OCI-LY1 (cell line): ENCODE results near the gene P4HB.

Experiments
- CTCF ChIP-seq: fragments of 200-600 bp; sonication (generic), shearing (Covaris generic); IDR thresholded peaks from 2 replicates; pipeline ENCODE4 v1.5.1; 2017; ENCODE audit warnings: mild to moderate bottlenecking, antibody characterized with exemption, low read length, moderate library complexity, mixed read lengths
- EZH2 ChIP-seq: fragments of 200-600 bp; sonication (generic), shearing (Covaris generic); IDR thresholded peaks from 2 replicates; pipeline ENCODE4 v1.8.0; 2017; ENCODE audit warnings: borderline replicate concordance, mixed run types, mild to moderate bottlenecking, antibody characterized with exemption, low read length, moderate library complexity, mixed read lengths

GRCh38 chr17:81898885-81899284 is 38.5 kb upstream of the P4HB start:
- no peak for TF ChIP-seq CTCF
- TF ChIP-seq EZH2, result no peak
